GM23338 (cell line): Measurements from ENCODE around the gene USP19. TPM values are rescaled to one million over a fixed set of nuclear protein-coding genes. Genes with fewer than 3 reads are reported as not detected.

Source experiments
- ATAC-seq: fragments of 200-7000 bp; cut with Tn5 transposase; 3 replicates; pipeline ENCODE4 v1.9.1; 2020
- DNase-seq: peaks from one replicate; pipeline ENCODE4 v3.0.0-alpha.2; 2015; ENCODE audit warnings: low spot score
- H2AFZ ChIP-seq: fragments of 200-600 bp; sonication (generic); 2 replicates; pipeline ENCODE4 v1.8.0; 2016; ENCODE audit warnings: antibody characterized with exemption, mild to moderate bottlenecking, moderate library complexity
- H3F3A ChIP-seq: fragments of 200-600 bp; sonication (generic); replicated peaks from 2 replicates; pipeline ENCODE4 v1.8.0; 2017; ENCODE audit warnings: antibody characterized with exemption, mixed run types, low read depth
- H3K27ac ChIP-seq: fragments of 200-600 bp; sonication (generic); 2 replicates; pipeline ENCODE4 v1.6.1; 2016; ENCODE audit warnings: low read depth
- H3K27me3 ChIP-seq: fragments of 200-600 bp; sonication (generic); 2 replicates; pipeline ENCODE4 v1.8.0; 2016; ENCODE audit warnings: mild to moderate bottlenecking, mixed run types, moderate library complexity; ENCODE audit not compliant: insufficient read depth
- H3K36me3 ChIP-seq: fragments of 200-600 bp; sonication (generic); 2 replicates; pipeline ENCODE4 v1.8.0; 2016; ENCODE audit warnings: mild to moderate bottlenecking; ENCODE audit not compliant: insufficient read depth
- H3K4me1 ChIP-seq: fragments of 200-600 bp; sonication (generic); 2 replicates; pipeline ENCODE4 v1.8.0; 2016; ENCODE audit warnings: mild to moderate bottlenecking, moderate library complexity; ENCODE audit not compliant: insufficient read depth
- H3K4me2 ChIP-seq: fragments of 200-600 bp; sonication (generic); 2 replicates; pipeline ENCODE4 v1.7.1; 2017; ENCODE audit warnings: mixed run types
- H3K4me3 ChIP-seq: fragments of 200-600 bp; sonication (generic); 2 replicates; pipeline ENCODE4 v1.6.1; 2016; ENCODE audit warnings: mixed run types
- H3K79me2 ChIP-seq: fragments of 200-600 bp; sonication (generic); replicated peaks from 2 replicates; pipeline ENCODE4 v1.8.0; 2017; ENCODE audit warnings: mild to moderate bottlenecking; ENCODE audit not compliant: insufficient read depth
- H3K9me2 ChIP-seq: fragments of 200-600 bp; sonication (generic); 2 replicates; pipeline ENCODE4 v1.8.0; 2017; ENCODE audit not compliant: insufficient read depth
- H4K20me1 ChIP-seq: fragments of 200-600 bp; sonication (generic); replicated peaks from 2 replicates; pipeline ENCODE4 v1.8.0; 2017; ENCODE audit warnings: mild to moderate bottlenecking; ENCODE audit not compliant: insufficient read depth
- H3K27ac Mint-ChIP-seq: 2 replicates; pipeline ENCODE4 v1.8.0; 2020; ENCODE audit warnings: inconsistent platforms, mild to moderate bottlenecking, moderate library complexity, mixed read lengths
- H3K27me3 Mint-ChIP-seq: 3 replicates; pipeline ENCODE4 v1.8.0; 2022; ENCODE audit warnings: low read depth, mild to moderate bottlenecking, moderate library complexity, mixed read lengths, inconsistent platforms; ENCODE audit not compliant: insufficient read depth, poor library complexity
- H3K36me3 Mint-ChIP-seq: 3 replicates; pipeline ENCODE4 v1.8.0; 2021; ENCODE audit warnings: low read depth, mild to moderate bottlenecking, inconsistent platforms, moderate library complexity, mixed read lengths
- H3K4me1 Mint-ChIP-seq: 3 replicates; pipeline ENCODE4 v1.8.0; 2020; ENCODE audit warnings: mild to moderate bottlenecking, inconsistent platforms, mixed read lengths
- H3K4me3 Mint-ChIP-seq: 3 replicates; pipeline ENCODE4 v1.8.0; 2021; ENCODE audit warnings: moderate library complexity, mild to moderate bottlenecking, inconsistent platforms, mixed read lengths
- H3K9me3 Mint-ChIP-seq: 3 replicates; pipeline ENCODE4 v1.8.0; 2020; ENCODE audit warnings: moderate library complexity, mild to moderate bottlenecking, inconsistent platforms, mixed read lengths
- CREB1 ChIP-seq: fragments of 250-450 bp; sonication (Bioruptor Pico); IDR thresholded peaks from 2 replicates; pipeline ENCODE4 v1.5.0; 2020; ENCODE audit warnings: low read depth, mild to moderate bottlenecking, moderate library complexity
- CTCF ChIP-seq, 2 experiments: fragments of 200-600 bp in 1 of 2; sonication (generic) in 1 of 2; conservative IDR thresholded peaks; 2 replicates each; pipeline versions ENCODE4 v1.5.1 to v1.6.1; 2016 to 2017; ENCODE audit warnings: antibody characterized with exemption in 2 of 2, low read depth in 2 of 2, mild to moderate bottlenecking in 2 of 2, moderate library complexity in 1 of 2
- EZH2 ChIP-seq: fragments of 200-600 bp; sonication (generic); IDR thresholded peaks from one replicate; pipeline ENCODE4 v1.8.0; 2017; ENCODE audit warnings: antibody characterized with exemption, mild to moderate bottlenecking, low read depth; ENCODE audit not compliant: unreplicated experiment
- EZH2phosphoT487 ChIP-seq: fragments of 200-600 bp; sonication (generic); IDR thresholded peaks from one replicate; pipeline ENCODE4 v1.8.1; 2018; ENCODE audit warnings: antibody characterized with exemption; ENCODE audit not compliant: unreplicated experiment
- JUNB ChIP-seq: IDR thresholded peaks from one replicate; pipeline ENCODE4 v1.6.1; 2016; ENCODE audit warnings: antibody characterized with exemption; ENCODE audit not compliant: unreplicated experiment
- NANOG ChIP-seq: IDR thresholded peaks from 2 replicates; pipeline ENCODE4 v1.6.1; 2016; ENCODE audit warnings: antibody characterized with exemption, borderline replicate concordance
- POLR2AphosphoS5 ChIP-seq: IDR thresholded peaks from 2 replicates; pipeline ENCODE4 v1.6.1; 2016; ENCODE audit warnings: antibody characterized with exemption, low read depth
- REST ChIP-seq: IDR thresholded peaks from one replicate; pipeline ENCODE4 v1.6.1; 2018; ENCODE audit warnings: antibody characterized with exemption; ENCODE audit not compliant: unreplicated experiment
- STAT1 ChIP-seq: IDR thresholded peaks from one replicate; pipeline ENCODE4 v1.6.1; 2016; ENCODE audit warnings: antibody characterized with exemption; ENCODE audit not compliant: unreplicated experiment
- ZNF114 ChIP-seq: fragments of 250-450 bp; sonication (Bioruptor Pico); IDR thresholded peaks from 2 replicates; pipeline ENCODE4 v1.5.0; 2020; ENCODE audit warnings: mild to moderate bottlenecking, moderate library complexity
- ZNF331 ChIP-seq: fragments of 250-450 bp; sonication (Bioruptor Pico); IDR thresholded peaks from 2 replicates; pipeline ENCODE4 v1.5.0; 2020; ENCODE audit warnings: low read depth, mild to moderate bottlenecking, moderate library complexity
- ZNF462 ChIP-seq: fragments of 250-450 bp; sonication (Bioruptor Pico); IDR thresholded peaks from 2 replicates; pipeline ENCODE4 v1.5.0; 2020; ENCODE audit warnings: mild to moderate bottlenecking, moderate library complexity
- polyA plus RNA-seq: library from polyadenylated mRNA; unstranded; fragments of >200 nt; fragmentation: Nextera tagmentation; extraction: Ambion mirVana; gene quantifications from 2 replicates; pipeline ENCODE4 v1.2.1, GENCODE V29; 2016
- total RNA-seq: library from RNA; depleted of rRNA; stranded (reverse); fragments of >200 nt; shearing (Covaris generic); gene quantifications from 2 replicates; pipeline ENCODE4 v1.2.3, GENCODE V29; 2014
- TF ChIP-seq, protein P1 (sequence below): IDR thresholded peaks from 2 replicates; pipeline ENCODE4 v1.6.1; 2016; ENCODE audit warnings: antibody characterized with exemption

USP19 gene
- total and polyA plus RNA-seq, 2 experiments from 2014 or later = 13.2 to 62.0 TPM

GRCh38 chr3:49148159-49148558 lies 27.5 kb upstream of the USP19 start:
- H3K4me1 Mint-ChIP-seq = peaks cover 3% of the 10 kb centered on the region; the same call in 1 of the 3 replicates
- H3F3A ChIP-seq = no peaks in the 10 kb centered on the region
- H3K4me1 ChIP-seq = no peaks in the 10 kb centered on the region
- no peak overlapping the region for H3K27ac Mint-ChIP-seq
- no peak overlapping the region for H2AFZ ChIP-seq
- ATAC-seq (no peak), DNase-seq (no peak)
- H4K20me1 ChIP-seq = no peaks in the 10 kb centered on the region
- H3K27me3 Mint-ChIP-seq = peaks cover 15% of the 10 kb centered on the region
- H3K27me3 ChIP-seq = no peaks in the 10 kb centered on the region
- no peaks in the 10 kb centered on the region for H3K9me3 Mint-ChIP-seq
- H3K27ac ChIP-seq = no peak overlapping the region
- no peak overlapping the region for H3K4me3 ChIP-seq
- no peaks in the 10 kb centered on the region for H3K79me2 ChIP-seq
- no peaks in the 10 kb centered on the region for H3K9me2 ChIP-seq
- H3K36me3 Mint-ChIP-seq = no peaks in the 10 kb centered on the region
- TF ChIP-seq NANOG = no peak
- TF ChIP-seq CTCF (conservative IDR thresholded peaks at IDR 0.05; ENCODE audit: low read depth in 2 of 2) = no peak
- no peak for TF ChIP-seq ZNF114 (CRISPR knock-in tag)
- TF ChIP-seq ZNF462 (CRISPR knock-in tag) = no peak
- no peak for TF ChIP-seq REST
- no peak for TF ChIP-seq ZNF331
- no peak for TF ChIP-seq CREB1 (CRISPR knock-in tag)
- no peak for TF ChIP-seq JUNB
- no peak for TF ChIP-seq POLR2AphosphoS5
- TF ChIP-seq, protein P1, sequence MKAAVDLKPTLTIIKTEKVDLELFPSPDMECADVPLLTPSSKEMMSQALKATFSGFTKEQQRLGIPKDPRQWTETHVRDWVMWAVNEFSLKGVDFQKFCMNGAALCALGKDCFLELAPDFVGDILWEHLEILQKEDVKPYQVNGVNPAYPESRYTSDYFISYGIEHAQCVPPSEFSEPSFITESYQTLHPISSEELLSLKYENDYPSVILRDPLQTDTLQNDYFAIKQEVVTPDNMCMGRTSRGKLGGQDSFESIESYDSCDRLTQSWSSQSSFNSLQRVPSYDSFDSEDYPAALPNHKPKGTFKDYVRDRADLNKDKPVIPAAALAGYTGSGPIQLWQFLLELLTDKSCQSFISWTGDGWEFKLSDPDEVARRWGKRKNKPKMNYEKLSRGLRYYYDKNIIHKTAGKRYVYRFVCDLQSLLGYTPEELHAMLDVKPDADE = no peak
- no peak for TF ChIP-seq EZH2
- TF ChIP-seq EZH2phosphoT487 = no peak
- TF ChIP-seq STAT1 = no peak
- no peaks in the 10 kb centered on the region for H3K36me3 ChIP-seq
- H3K4me2 ChIP-seq = no peak overlapping the region
- H3K4me3 Mint-ChIP-seq = no peak overlapping the region
